GM12878 (cell line): Measurements from ENCODE around the gene CDYL. TPM values are rescaled to one million over a fixed set of nuclear protein-coding genes. Genes with fewer than 3 reads are reported as not detected.
A peak's percentile ranks its signal among the peaks of the same experiment; 100 is the strongest.

ENCODE experiments used
- ATAC-seq: fragments of 200-7000 bp; cut with Tn5 transposase; 3 replicates; pipeline ENCODE4 v1.9.1; 2020; ENCODE audit warnings: mild to moderate bottlenecking, moderate library complexity
- BruUV-seq: library from RNA; stranded (reverse); fragments of 400-500 nt; replicated peaks from 2 replicates; lab custom pipeline; 2021; lab: Mats Ljungman, UMichigan
- CTCF ChIA-PET: fragments of 300-600 bp; sonication (Branson Sonifier 250); formaldehyde crosslinking; extraction: SDS; loops from one replicate; lab custom pipeline; 2021; ENCODE audit warnings: inconsistent platforms; lab: Yijun Ruan, JAX
- POLR2A ChIA-PET: fragments of 350-600 bp; formaldehyde crosslinking; extraction: SDS; loops from one replicate; lab custom pipeline; 2021; ENCODE audit warnings: inconsistent platforms; lab: Charles Lee
- RAD21 ChIA-PET: fragments of 300-600 bp; sonication (Branson Sonifier 250); formaldehyde crosslinking; loops from one replicate; lab custom pipeline; 2023; ENCODE audit warnings: antibody characterized with exemption; ENCODE audit not compliant: unreplicated experiment; lab: Charles Lee
- SMC1A ChIA-PET: fragments of 300-600 bp; sonication (Branson Sonifier 250); formaldehyde crosslinking; loops from one replicate; lab custom pipeline; 2023; ENCODE audit not compliant: unreplicated experiment, uncharacterized antibody; lab: Charles Lee
- DNase-seq: peaks from one replicate; pipeline ENCODE4 v3.0.0-alpha.2; 2011; ENCODE audit warnings: low read depth, low spot score
- FAIRE-seq: peaks from 3 replicates; lab custom pipeline; 2011; peaks lifted over from hg19 to GRCh38; lab: Jason Lieb, UNC
- H2AFZ ChIP-seq: 2 replicates; pipeline ENCODE4 v1.6.0; 2011; ENCODE audit warnings: low read depth, low read length, control low read depth; ENCODE audit not compliant: control insufficient read depth
- H3K27ac ChIP-seq: 2 replicates; pipeline ENCODE4 v1.5.1; 2011; ENCODE audit warnings: control low read depth; ENCODE audit not compliant: control insufficient read depth, insufficient read depth
- H3K27me3 ChIP-seq, 2 experiments: replicated peaks in 1 of 2; 2 replicates each; pipeline versions ENCODE4 v1.6.0 to v1.6.1; 2011; ENCODE audit warnings: low read length in 1 of 2; ENCODE audit not compliant: control insufficient read depth in 2 of 2, insufficient read depth in 2 of 2
- H3K36me3 ChIP-seq, 2 experiments: 2 replicates each; pipeline ENCODE4 v1.5.1; 2011; ENCODE audit warnings: low read length in 1 of 2; ENCODE audit not compliant: control insufficient read depth in 2 of 2, insufficient read depth in 2 of 2
- H3K4me1 ChIP-seq: 2 replicates; pipeline ENCODE4 v1.6.1; 2011; ENCODE audit warnings: mild to moderate bottlenecking, low read length, moderate library complexity, mixed read lengths; ENCODE audit not compliant: control insufficient read depth, insufficient read depth
- H3K4me2 ChIP-seq: 2 replicates; pipeline ENCODE4 v1.6.0; 2011; ENCODE audit warnings: control low read depth; ENCODE audit not compliant: control insufficient read depth, insufficient read depth
- H3K4me3 ChIP-seq: fragments of 200-600 bp; sonication (generic); 2 replicates; pipeline ENCODE4 v1.5.1; 2016
- H3K79me2 ChIP-seq: 2 replicates; pipeline ENCODE4 v1.6.0; 2011; ENCODE audit warnings: low read length; ENCODE audit not compliant: control insufficient read depth, insufficient read depth
- H3K9ac ChIP-seq: 2 replicates; pipeline ENCODE4 v1.8.0; 2011; ENCODE audit warnings: low read length, control low read depth, mixed read lengths; ENCODE audit not compliant: control insufficient read depth, insufficient read depth
- H3K9me3 ChIP-seq: replicated peaks from 3 replicates; pipeline ENCODE4 v1.5.1; 2011; ENCODE audit warnings: mild to moderate bottlenecking, low read length; ENCODE audit not compliant: control insufficient read depth, insufficient read depth
- H4K20me1 ChIP-seq: 2 replicates; pipeline ENCODE4 v1.6.0; 2011; ENCODE audit not compliant: control insufficient read depth, insufficient read depth
- ASH2L ChIP-seq: fragments of 300-600, 200-600 bp; sonication (generic); IDR thresholded peaks from 2 replicates; pipeline ENCODE4 v1.6.1; 2017; ENCODE audit warnings: low read depth, mild to moderate bottlenecking, borderline replicate concordance
- CBFB ChIP-seq: IDR thresholded peaks from 2 replicates; pipeline ENCODE4 v1.6.1; 2016; ENCODE audit warnings: antibody characterized with exemption, low read depth
- EED ChIP-seq: sonication (generic); IDR thresholded peaks from 2 replicates; pipeline ENCODE4 v1.6.1; 2016; ENCODE audit warnings: antibody characterized with exemption, low read depth
- IRF3 ChIP-seq: fragments of 450-650 bp; IDR thresholded peaks from 2 replicates; pipeline ENCODE4 v1.6.1; 2014; ENCODE audit warnings: mild to moderate bottlenecking
- IRF5 ChIP-seq: fragments of 450-650 bp; IDR thresholded peaks from 2 replicates; pipeline ENCODE4 v1.6.1; 2017; ENCODE audit warnings: borderline replicate concordance
- KLF5 ChIP-seq: fragments of 450-650 bp; IDR thresholded peaks from 2 replicates; pipeline ENCODE4 v1.6.1; 2014; ENCODE audit warnings: mild to moderate bottlenecking; ENCODE audit not compliant: partially characterized antibody
- MYB ChIP-seq: fragments of 150-350 bp; IDR thresholded peaks from 2 replicates; pipeline ENCODE4 v1.6.1; 2014; ENCODE audit warnings: mild to moderate bottlenecking, low read depth, low read length, borderline replicate concordance
- NR2F1 ChIP-seq: fragments of 450-650 bp; conservative IDR thresholded peaks from 2 replicates; pipeline ENCODE4 v1.6.1; 2017; ENCODE audit warnings: mild to moderate bottlenecking
- PAX5 ChIP-seq: IDR thresholded peaks from 2 replicates; pipeline ENCODE4 v1.6.1; 2011; ENCODE audit warnings: low read depth, low read length, borderline replicate concordance
- TBL1XR1 ChIP-seq: IDR thresholded peaks from 2 replicates; pipeline ENCODE4 v1.6.1; 2012; ENCODE audit warnings: low read depth, low read length, improper control_type of control experiment
- ZNF24 ChIP-seq: fragments of 450-650 bp; IDR thresholded peaks from 2 replicates; pipeline ENCODE4 v1.6.1; 2017; ENCODE audit warnings: antibody characterized with exemption, mild to moderate bottlenecking
- WGBS: methylation state at CpG from one replicate; pipeline ENCODE4 v1.1.6; 2016; ENCODE audit warnings: low lambda C conversion rate; ENCODE audit not compliant: insufficient replicate concordance, insufficient coverage; ENCODE audit errors: missing lambda C conversion rate; 5-methylcytosine and 5-hydroxymethylcytosine counted together
- in situ Hi-C: fragments of 300-500 bp; cut with MboI; formaldehyde crosslinking; loops from 9 replicates; pipeline ENCODE4 v1.14.3; 2018; ENCODE audit warnings: mixed read lengths
- intact Hi-C: fragments of 100-400 bp; cut with micrococcal nuclease; formaldehyde crosslinking; loops from one replicate; pipeline ENCODE4 v1.14.2; 2022; ENCODE audit not compliant: unreplicated experiment
- polyA plus RNA-seq, 11 experiments: library from polyadenylated mRNA; depleted of rRNA in 4 of 11; unstranded in 6 of 11; stranded (reverse) in 5 of 11; fragments of >200 nt; fragmentation: Nextera tagmentation in 4 of 11; fragmentation: Illumina TruSeq in 1 of 11; extraction: Ambion mirVana in 4 of 11; extraction: Trizol in 1 of 11; gene quantifications; 1 replicate in 1 of 11; 2 replicates in 10 of 11; pipeline versions ENCODE4 v1.2.1 to v1.2.3, GENCODE V29; 2011 to 2016; ENCODE audit warnings: inconsistent platforms in 2 of 11, missing spikeins in 2 of 11, low read depth in 1 of 11
- total RNA-seq, 4 experiments: library from RNA; depleted of rRNA in 3 of 4; stranded (reverse); fragments of >200 nt in 3 of 4; fragmentation: Illumina TruSeq in 1 of 4; extraction: Trizol in 1 of 4; gene quantifications; 2 replicates each; pipeline versions ENCODE4 v1.2.1 to v1.2.3, GENCODE V29; 2013 to 2021

Gene CDYL
- total and polyA plus RNA-seq, 10 of the 15 experiments (the other 5 are each of a cell fraction or from before 2014, with no cell fraction given), result 9.3 to 61.2 (median 28.5) TPM

GRCh38 chr6:4820704-4821276, 44.6 kb downstream of the CDYL start (continued):
- no peak for TF ChIP-seq MYB
- no peak for TF ChIP-seq CBFB
- no peak for TF ChIP-seq ASH2L
- no peak for TF ChIP-seq IRF5
- TF ChIP-seq EED, result peak; percentile 67
- TF ChIP-seq, all 136 proteins: peak for 12

GRCh38 chr6:4822476-4822875, 46.3 kb downstream of the CDYL start:
- no peak overlapping the region for H2AFZ ChIP-seq
- peak; percentile 46 for ATAC-seq
- no peak for DNase-seq
- H3K9me3 ChIP-seq, result peaks cover 5% of the 10 kb centered on the region
- ChIA-PET SMC1A (interaction anchor here (0.6 to 1.8 kb wide), 8 partner anchors 12 to 727 kb away, joined by 3 to 7 read pairs (median 4); no protein-coding TSS in a partner anchor), RAD21 (interaction anchor here (1.2 kb wide), 2 partner anchors 21 to 24 kb away, joined by 3 read pairs; no protein-coding TSS in a partner anchor), CTCF (interaction anchor here (0.9 to 1.1 kb wide), 2 partner anchors 33 to 41 kb away, joined by 3 read pairs; no protein-coding TSS in a partner anchor), POLR2A (interaction anchor here (0.7 kb wide), 1 partner anchor 62 kb away, joined by 3 read pairs; no protein-coding TSS in a partner anchor)
- H4K20me1 ChIP-seq, result no peaks in the 10 kb centered on the region; the same call in 1 of the 2 replicates
- no TSS peak for BruUV-seq
- no peak for TF ChIP-seq NR2F1
- no peak for TF ChIP-seq ZNF24
- TF ChIP-seq IRF3, result no peak
- no peak for TF ChIP-seq PAX5
- TF ChIP-seq TBL1XR1, result no peak
- TF ChIP-seq KLF5, result no peak
- in situ Hi-C loops, result no loop called here
- peaks cover 80% of the 10 kb centered on the region for H3K79me2 ChIP-seq
- no peak overlapping the region for H3K9ac ChIP-seq
- peak overlapping the region; percentile 11; the same call in 1 of the 2 replicates for H3K4me2 ChIP-seq
- WGBS, result 64% methylated on average over 1 of the region's 1 CpG
- H3K36me3 ChIP-seq, result no peaks in the 10 kb centered on the region
- intact Hi-C loops, result no loop called here
- H3K4me3 ChIP-seq, result no peak overlapping the region
- no peaks in the 10 kb centered on the region for H3K27me3 ChIP-seq
- no peak overlapping the region for H3K27ac ChIP-seq
- H3K4me1 ChIP-seq, result peaks cover 16% of the 10 kb centered on the region
- no peak for FAIRE-seq
